Measurements from ENCODE around the gene SRPRB.

DNA sequence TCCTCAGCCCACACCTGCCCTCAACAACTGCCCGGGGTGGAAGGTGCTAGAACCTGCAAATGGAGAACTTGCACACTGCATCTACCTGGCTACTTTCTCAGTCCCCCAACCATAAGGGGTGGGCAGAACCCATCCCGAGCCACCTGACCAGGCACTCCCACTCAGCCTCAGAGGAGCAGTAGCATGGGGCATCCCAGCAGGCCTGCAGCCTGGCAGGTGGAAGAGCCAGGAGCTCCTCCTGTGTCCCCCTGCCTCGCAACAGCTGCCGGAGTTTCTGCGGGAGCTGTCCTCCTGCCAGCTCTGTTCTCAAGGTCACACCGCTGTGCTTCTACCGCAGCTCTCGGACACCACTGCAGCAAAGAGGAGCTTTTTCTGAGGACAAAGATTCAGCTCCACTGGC is 62.6 kb downstream of the SRPRB start:
- TF ChIP-seq, protein P1, sequence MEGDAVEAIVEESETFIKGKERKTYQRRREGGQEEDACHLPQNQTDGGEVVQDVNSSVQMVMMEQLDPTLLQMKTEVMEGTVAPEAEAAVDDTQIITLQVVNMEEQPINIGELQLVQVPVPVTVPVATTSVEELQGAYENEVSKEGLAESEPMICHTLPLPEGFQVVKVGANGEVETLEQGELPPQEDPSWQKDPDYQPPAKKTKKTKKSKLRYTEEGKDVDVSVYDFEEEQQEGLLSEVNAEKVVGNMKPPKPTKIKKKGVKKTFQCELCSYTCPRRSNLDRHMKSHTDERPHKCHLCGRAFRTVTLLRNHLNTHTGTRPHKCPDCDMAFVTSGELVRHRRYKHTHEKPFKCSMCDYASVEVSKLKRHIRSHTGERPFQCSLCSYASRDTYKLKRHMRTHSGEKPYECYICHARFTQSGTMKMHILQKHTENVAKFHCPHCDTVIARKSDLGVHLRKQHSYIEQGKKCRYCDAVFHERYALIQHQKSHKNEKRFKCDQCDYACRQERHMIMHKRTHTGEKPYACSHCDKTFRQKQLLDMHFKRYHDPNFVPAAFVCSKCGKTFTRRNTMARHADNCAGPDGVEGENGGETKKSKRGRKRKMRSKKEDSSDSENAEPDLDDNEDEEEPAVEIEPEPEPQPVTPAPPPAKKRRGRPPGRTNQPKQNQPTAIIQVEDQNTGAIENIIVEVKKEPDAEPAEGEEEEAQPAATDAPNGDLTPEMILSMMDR (IDR thresholded peaks at IDR 0.05), result no peak
- no peak for TF ChIP-seq POLR2A (IDR thresholded peaks at IDR 0.05; ENCODE audit: low read length)
- TF ChIP-seq, protein P2, sequence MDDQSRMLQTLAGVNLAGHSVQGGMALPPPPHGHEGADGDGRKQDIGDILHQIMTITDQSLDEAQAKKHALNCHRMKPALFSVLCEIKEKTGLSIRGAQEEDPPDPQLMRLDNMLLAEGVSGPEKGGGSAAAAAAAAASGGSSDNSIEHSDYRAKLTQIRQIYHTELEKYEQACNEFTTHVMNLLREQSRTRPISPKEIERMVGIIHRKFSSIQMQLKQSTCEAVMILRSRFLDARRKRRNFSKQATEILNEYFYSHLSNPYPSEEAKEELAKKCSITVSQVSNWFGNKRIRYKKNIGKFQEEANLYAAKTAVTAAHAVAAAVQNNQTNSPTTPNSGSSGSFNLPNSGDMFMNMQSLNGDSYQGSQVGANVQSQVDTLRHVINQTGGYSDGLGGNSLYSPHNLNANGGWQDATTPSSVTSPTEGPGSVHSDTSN (IDR thresholded peaks at IDR 0.05), result no peak
- no peak for TF ChIP-seq PHF8 (IDR thresholded peaks at IDR 0.05; ENCODE audit: borderline replicate concordance, low read depth)
- no peak for TF ChIP-seq ZFP36 (IDR thresholded peaks at IDR 0.05; ENCODE audit: borderline replicate concordance, partially characterized antibody)
- TF ChIP-seq, protein P3, sequence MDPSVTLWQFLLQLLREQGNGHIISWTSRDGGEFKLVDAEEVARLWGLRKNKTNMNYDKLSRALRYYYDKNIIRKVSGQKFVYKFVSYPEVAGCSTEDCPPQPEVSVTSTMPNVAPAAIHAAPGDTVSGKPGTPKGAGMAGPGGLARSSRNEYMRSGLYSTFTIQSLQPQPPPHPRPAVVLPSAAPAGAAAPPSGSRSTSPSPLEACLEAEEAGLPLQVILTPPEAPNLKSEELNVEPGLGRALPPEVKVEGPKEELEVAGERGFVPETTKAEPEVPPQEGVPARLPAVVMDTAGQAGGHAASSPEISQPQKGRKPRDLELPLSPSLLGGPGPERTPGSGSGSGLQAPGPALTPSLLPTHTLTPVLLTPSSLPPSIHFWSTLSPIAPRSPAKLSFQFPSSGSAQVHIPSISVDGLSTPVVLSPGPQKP (IDR thresholded peaks at IDR 0.05; ENCODE audit: low read depth, low read length), result no peak
- no peak for TF ChIP-seq EP300 (IDR thresholded peaks at IDR 0.05)
- no peak for TF ChIP-seq HDAC2 (IDR thresholded peaks at IDR 0.05)
- TF ChIP-seq NR3C1 (IDR thresholded peaks at IDR 0.05), result no peak
- TF ChIP-seq, protein P4, sequence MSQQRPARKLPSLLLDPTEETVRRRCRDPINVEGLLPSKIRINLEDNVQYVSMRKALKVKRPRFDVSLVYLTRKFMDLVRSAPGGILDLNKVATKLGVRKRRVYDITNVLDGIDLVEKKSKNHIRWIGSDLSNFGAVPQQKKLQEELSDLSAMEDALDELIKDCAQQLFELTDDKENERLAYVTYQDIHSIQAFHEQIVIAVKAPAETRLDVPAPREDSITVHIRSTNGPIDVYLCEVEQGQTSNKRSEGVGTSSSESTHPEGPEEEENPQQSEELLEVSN (IDR thresholded peaks at IDR 0.05; ENCODE audit: borderline replicate concordance, low read depth), result no peak
- TF ChIP-seq TP53 (CRISPR knock-in tag; IDR thresholded peaks at IDR 0.05), result no peak
- TF ChIP-seq SMC3 (IDR thresholded peaks at IDR 0.05), result no peak
- no peak for TF ChIP-seq FOSB (CRISPR knock-in tag; IDR thresholded peaks at IDR 0.05)
- no peak for TF ChIP-seq FOSL2 (IDR thresholded peaks at IDR 0.05)
- no peak for TF ChIP-seq FOSL2 (CRISPR knock-in tag; IDR thresholded peaks at IDR 0.05)

All from A549 (cell line).